ENCODE measurements around the gene PRKAR1B.

PRKAR1B gene

DNA sequence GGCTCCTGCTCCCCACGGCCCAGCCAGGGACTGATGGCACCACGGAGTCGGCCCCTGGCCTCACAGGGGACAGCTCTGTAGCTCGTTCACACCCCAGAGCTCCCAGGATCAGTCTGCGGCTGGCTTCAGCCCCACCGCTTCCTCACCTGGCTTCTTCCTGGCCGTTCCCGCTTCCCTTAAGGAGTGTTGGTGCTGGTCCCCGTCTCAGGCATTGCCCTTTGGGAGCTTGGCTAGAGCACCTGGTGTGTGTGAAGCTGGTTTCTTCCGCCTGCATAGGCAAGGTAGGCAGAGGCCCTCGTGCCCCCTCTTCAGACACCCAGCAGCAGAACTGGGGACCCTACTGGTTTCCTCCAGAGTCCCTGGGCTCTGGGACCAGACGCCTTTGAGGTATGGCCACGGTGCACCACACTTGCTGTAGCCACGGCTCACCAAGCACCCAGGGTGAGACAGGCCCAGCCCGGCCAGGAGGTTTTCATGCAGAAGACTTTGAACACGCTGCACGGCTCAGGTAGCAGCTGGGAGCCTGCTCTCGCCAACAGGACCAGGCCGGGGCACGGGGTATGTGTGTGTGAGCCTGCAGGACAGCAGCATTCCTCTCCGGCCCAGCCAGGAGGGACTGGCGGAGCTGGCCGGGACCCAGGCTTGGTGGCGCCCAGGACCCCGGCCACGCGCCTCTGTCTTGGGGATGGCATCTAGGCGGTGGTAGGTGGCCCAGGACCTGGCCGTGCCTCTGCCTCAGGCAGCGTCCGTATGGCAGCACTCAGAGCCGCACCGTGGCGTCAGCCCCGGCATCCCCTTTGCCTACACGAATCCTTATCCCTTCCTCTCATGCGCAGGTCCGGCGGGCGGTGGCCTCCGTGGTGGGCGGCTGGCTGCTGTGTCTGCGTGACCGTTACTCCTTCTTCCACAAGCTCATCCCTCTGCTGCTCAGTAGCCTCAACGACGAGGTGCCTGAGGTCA lies 13.2 kb upstream of the PRKAR1B start:
- no peak for DNase-seq (ENCODE audit: low spot score)

DNA sequence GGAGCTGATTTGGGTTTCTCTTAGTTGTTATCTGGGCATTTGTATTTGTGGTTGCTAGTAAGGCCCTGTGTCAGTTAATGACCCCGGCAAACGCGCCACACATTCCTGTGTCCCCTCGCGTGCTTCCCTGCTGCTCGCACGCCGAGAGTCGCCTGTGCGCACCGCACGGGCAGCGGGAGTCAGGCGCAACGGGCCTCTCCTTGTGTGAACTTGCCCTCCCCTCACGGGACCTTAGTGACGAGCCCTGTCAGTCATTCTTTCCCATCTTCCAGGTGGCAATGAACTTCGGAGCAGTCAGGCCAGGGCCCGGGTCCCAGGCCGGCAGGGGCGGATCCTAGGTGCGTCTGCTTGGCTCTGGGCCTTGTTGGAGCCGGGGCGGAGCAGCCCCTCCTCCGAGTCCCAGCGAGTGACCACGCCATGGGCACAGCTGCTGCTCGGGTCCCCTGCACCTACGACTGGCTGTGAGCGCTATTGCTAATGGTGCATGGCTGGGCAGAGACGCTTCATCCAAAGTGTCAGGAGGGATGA lies 12.4 kb upstream of the PRKAR1B start:
- no peak for DNase-seq (ENCODE audit: low spot score)

DNA sequence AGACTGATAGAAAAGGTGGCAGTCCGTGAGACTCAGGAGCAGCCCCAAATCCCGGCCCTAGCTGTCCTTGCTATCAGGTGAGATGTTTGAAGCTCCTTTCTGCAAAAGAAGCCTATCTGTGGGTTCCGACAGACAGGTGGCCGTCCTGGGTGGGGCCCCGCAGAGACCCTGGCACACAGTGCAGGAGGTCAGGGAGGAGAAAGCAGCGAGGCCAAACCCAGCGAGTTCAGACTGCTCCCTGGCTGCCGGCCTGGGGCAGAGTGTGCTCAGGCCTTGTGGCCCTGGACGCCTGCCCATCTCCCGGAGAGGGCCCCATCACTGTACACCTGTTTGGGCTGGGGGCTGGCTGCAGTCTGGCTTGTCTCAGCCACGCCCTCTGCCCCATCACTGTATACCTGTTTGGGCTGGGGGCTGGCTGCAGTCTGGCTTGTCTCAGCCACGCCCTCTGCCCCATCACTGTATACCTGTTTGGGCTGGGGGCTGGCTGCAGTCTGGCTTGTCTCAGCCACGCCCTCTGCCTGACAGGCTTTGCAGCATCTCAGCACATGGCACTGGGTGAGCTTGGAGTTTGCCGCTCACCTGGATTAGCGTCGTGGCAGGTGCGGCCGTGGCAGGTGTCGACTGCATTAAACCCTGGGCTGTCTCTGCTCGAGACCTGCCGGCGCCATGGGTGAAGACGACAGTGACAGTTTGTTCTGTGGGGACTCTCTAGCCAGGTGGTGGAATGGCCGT lies 11.8 kb upstream of the PRKAR1B start:
- DNase-seq (ENCODE audit: low spot score), result no peak

DNA sequence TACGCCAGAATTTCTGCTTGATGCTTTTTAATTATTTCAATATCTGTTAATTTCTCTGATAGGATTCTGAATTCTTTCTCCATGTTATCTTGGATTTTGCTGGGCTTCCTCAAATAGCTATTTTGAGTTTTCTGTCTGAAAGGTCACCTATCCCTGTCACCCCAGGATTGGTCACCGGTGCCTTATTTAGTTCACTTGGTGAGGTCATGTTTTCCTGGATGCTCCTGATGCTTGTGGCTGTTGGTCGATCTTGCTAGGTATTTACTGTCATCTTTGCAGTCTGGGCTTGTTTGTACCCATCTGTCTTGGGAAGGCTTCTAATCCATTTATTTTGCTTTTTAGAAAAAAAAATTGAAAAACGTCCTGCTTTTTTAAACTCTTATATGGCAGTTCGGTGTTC lies 11.2 kb upstream of the PRKAR1B start:
- no peak for DNase-seq (ENCODE audit: low spot score)

DNA sequence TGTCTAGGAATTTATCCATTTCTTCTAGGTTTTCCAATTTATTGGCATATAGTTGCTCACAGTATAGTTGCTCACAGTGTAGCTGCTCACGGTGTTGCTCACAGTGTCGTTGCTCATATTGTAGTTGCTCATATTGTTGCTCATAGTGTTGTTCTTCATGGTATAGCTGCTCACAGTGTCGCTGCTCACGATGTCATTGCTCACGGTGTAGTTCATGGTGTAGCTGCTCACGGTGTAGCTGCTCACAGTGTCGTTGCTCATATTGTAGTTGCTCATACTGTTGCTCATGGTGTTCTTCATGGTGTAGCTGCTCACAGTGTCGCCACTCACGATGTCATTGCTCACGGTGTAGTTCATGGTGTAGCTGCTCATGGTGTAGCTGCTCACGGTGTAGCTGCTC lies 7.7 kb upstream of the PRKAR1B start:
- no peak for DNase-seq (ENCODE audit: low spot score)

DNA sequence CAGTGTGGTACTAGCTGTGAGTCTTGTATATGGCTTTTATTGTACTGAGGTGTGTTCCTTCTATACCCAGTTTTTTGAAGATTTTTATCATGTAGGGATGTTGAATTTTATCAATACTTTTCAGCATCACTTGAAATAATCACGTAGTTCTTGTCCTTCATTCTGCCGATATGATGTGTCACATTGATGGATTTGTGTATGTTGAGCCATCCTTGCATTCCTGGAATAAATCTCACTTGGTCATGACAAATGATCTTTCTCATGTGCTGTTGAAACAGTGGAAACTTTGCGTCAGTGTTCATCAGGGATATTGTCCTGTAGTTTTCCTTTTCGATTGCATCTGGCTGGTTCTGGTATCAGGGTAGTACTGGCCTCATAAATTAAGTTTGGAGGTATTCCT lies 7.1 kb upstream of the PRKAR1B start:
- no peak for DNase-seq (ENCODE audit: low spot score)

DNA sequence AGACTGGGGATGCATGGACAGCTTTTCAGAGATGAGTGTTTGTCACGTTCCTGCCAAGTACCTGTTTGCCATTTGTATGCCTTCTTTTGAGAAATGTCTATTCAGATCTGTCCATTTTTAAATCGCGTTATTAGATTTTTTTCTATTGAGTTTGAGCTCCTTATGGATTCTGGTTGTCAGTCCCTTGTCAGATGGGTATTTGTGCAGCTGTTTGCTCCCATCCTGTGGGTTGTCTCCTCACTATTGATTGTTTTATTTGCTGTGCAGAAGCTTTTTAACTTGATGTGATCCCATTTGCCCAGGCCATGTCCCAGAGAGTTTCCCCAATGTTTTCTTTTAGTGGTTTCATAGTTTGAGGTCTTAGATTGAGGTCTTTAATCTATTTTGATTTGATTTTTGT lies 5.5 kb upstream of the PRKAR1B start:
- no peak for DNase-seq (ENCODE audit: low spot score)

DNA sequence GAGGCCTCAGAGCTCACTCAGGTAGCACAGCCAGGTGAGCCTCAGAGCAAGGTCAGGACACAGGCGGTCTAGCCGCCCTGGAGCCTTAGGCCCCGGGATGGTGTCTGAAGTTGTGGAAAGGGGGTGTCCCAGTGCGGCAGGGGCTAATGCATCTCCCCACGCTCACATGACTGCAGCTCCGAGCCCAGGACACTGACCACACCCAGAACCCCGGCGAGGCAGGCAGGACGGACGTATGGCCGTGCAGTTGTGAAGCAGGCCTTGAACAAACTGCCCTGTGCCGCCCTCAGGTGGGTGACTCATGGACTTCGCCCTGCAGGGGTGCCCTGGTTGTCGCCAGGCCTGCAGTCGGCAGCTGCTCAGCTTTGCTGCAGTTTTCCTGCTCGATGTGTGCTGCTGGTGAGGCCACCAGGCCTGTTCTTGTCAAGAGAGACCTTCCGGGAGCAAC lies 5.0 kb upstream of the PRKAR1B start:
- no peak for DNase-seq (ENCODE audit: low spot score)

DNA sequence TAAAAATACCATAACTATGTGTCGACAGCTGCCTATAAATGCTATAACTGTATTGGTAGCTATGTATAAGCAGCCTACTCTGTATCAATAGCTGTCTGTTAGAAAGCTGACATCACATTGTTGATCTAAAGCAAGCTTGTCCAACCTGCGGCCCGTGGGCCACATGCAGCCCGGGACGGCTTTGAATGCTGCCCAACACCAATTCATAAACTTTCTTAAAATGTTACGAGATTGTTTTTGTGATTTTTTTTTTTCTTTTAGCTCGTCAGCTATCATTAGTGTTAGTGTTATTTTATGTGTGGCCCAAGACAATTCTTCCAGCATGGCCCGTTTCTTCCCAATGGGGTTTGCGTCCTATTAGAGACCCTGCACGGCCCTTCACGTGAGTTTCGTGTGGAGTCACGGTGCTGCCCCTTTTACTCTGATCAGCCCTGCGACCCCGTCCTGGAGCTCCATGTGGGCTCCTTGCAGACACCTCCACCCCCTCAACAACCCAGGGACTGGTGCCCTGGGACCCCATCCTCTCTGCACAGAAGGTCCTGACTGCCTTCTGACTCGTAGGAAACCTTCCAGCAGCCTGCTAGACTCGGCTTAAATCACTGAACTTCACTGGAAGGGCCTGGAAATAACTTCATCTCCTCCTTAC lies 4.5 kb upstream of the PRKAR1B start:
- no peak for DNase-seq (ENCODE audit: low spot score)

DNA sequence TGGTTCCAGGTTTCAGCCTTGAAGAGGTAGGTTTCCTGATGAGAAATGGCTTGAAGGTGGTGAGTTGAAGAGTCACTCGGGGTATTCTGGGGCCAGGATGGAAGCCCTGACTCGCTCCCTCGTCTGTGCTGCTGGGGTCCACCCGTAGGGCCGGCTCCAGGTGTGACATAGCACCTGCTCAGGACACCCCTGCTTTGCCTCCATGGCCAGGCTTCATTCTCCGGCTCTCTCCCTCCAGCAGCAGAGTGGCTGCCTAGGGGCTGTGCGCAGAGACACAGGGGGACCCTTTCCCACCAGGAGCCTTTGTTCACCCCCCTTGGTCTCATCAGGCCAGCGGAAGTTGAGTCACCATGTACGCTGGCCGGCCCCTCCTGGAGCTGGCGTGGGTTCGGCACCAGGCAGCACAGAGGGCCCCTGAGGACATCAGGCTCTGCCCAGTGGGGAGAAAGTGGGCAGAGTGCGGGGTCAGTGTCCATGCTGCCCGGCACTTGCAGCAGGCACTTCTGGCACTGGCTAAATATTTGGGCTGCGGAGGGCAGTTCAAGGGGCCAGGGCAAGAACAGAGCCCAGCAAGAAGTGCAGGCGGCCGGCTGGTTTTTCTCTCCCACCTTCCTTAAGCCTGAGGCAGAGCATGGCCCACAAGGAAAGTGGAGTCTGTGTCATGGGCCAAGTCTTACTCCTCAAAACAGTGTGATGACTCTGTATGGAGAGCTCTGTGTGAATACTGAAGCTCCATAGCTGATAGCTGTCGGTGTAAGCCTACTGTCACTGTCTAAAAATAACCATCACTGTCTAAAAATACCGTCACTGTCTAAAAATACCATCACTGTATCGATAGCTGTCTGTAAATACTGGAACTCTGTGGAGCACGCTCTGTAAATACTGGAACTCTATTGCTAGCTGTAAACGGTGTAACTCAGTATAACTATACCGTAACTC lies 3.7 kb upstream of the PRKAR1B start:
- DNase-seq (ENCODE audit: low spot score), result no peak

DNA sequence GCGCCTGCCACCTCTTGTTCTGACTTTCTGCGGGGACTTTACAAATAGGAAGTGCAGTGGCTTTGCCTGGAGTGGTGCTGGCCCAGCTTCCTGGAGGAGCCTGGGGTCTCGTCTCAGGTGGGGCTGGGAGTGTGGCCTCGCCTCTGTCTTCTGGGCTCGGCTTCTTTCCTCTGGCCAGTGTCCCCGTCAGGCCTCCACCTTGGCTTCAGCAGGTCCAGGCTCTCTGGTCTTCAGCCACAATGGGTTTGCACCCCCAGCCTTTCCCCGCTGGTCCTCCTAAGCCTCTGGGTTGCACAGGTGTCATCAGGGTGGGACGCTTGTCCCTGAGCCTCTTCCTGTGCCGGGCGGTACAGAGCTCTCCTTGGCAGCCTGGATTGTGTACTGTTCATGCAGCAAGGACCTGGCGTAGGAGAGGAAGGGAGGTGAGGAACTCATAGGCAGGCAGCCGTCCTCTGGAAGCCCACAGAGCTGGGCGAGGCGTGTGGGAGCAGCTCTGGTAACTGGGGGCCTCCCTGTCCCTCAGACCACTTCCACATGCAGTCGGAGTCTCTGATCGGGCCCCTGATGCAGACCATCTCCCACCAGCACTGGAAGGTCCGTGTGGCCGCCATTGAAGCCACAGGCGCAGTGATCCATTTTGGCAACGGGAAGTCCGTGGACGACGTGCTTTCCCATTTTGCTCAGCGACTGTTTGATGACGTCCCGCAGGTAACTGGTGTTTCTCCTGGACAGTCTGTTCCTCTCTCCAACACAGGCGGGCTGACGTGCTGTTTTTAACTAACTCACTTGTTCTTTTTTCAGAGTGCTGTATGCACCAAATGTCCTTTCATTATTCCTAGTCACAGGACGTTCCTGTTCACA lies 2.3 kb upstream of the PRKAR1B start:
- no peak for DNase-seq (ENCODE audit: low spot score)

DNA sequence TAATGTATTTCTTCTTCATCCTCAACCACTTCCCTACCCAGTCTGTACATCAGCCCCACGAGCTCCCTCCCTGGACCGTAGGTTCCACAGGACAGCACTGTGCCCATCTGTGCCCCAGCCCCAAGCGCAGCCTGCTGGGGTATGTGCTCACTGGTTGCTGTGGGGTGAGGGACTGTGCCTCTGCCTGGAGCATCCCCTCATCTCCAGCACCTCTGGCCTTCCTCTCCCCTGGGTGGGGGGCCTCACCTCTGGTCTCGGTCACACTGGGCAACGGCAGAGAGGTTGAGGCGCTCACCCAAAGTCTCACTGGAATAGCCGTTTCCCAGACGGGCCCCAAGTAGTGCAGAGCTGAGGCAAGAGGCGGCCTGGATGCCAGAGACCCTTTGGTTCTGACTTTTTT lies 1.5 kb upstream of the PRKAR1B start:
- DNase-seq (ENCODE audit: low spot score), result no peak

DNA sequence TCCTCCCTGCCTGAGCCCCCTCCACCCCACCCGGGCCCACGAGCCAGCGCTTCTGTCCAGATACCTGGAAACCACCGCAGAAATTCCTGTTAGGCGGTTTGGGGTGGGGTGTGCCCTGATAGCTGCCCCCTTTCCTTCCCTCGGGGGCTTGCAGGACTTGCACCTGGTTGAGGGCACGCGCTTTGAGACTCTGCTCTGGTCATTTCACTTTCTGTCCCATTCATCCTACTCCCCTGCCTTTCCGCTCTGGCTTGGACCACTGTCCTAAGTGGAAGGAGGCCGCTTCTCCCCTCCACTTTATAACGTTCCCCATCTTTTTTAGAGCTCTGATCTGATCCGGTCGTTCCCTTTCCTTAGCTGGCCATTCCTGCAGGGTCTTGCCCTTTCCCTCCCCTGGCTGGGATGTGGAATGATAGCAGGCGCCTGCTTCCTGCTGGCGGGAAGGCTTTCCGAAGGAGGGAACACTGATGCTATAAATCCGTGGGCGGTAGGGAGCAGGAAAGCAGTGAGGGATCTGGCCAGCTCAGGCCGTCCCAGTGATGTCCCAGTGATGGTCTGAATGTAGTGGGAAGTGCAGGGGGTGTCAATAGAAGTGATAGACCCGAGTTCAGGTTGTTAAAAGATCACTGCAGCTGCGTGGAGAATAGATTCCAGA lies 852 bp upstream of the PRKAR1B start:
- peak; percentile 46 for DNase-seq (ENCODE audit: low spot score)

DNA sequence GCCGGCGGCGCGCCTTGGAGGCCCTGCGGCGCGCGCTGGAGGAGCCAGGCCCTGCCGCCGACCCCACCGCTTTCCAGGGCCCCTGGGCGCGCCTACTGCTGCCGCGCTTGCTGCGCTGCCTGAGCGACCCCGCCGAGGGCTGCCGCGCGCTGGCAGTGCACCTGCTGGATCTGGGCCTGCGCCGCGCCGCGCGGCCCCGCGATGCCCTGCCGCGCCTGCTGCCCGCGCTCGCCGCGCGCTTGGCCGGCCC lies 302 bp downstream of the PRKAR1B start:
- no peak for DNase-seq (ENCODE audit: low spot score)

DNA sequence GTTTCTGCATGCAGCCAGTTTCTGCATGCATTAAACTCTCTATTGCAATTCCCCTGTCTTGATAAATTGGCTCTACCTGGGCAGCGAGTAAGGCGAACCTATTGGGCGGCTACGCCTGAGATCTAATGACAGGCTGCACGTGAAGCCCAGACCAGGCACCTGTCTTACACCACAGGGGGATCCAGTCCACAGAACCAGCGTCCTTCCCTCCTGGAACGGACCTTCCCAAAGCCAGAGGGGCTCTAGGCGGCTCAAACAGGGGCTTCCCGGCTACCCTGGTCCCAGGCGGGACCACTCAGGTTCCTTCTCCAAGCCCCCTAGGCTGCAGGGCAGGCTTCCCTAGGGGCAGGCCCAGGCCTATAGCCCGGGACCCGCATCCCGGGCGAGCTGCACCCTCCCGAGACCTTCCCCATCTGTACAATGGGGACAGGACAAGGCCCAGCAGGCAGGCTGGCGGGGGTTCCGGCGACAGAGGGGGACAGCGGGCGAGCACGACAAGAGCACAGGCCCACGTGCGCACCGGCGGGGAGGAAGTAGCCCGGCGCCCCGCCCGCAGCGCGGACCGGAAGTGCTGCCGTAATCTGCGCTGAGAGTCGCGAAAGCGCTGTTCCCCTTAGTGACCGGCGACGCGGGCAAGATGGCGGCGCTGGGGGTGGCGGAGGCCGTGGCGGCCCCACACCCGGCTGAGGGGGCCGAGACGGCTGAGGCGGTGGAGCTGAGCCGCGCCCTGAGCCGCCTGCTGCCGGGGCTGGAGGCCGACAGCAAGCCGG lies 812 bp downstream of the PRKAR1B start, which contains the start of gene DNAAF5:
TSS of gene DNAAF5 (plus strand) at position 616 of the 770 bp plus-strand sequence. CDS start at position 638, 22 bp downstream.
- peak; percentile 98 for DNase-seq (ENCODE audit: low spot score)

DNA sequence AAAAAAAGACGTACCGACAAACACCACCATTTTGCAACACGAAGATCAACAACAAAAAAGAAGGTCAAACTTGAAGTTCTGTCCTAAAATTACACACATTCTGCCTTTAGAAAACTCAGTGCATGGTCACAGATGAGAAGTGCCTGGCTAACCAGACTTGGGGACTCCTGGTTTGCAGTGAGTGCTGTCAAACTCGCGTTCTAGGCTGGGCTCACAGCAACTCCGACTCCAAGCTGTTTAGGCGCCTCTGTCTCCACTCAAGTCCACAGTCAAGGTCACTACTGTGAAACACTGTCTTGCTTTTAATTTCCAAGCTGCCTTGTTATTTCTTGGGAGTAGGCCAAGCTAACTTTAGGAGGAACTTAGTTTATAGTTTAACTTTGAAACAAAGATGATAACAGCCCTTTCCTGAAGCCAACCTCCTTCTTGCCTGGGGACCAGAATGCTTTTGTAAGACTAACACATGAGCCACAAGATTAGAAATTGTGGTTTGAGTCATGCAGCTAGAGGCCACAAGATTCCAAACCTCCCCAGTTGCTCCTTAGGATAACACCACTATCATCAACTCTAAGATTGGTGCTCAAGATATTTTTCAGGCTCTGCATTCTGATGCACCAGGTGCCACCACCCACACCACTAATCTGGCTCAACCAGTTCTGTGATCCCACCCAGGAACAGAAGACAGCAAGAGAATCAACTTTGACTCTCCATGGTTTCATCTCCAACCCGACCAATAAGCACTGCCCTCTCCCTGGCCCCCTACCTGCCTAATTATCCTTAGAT lies 1.7 kb downstream of the PRKAR1B start:
- no peak for DNase-seq (ENCODE audit: low spot score)

DNA sequence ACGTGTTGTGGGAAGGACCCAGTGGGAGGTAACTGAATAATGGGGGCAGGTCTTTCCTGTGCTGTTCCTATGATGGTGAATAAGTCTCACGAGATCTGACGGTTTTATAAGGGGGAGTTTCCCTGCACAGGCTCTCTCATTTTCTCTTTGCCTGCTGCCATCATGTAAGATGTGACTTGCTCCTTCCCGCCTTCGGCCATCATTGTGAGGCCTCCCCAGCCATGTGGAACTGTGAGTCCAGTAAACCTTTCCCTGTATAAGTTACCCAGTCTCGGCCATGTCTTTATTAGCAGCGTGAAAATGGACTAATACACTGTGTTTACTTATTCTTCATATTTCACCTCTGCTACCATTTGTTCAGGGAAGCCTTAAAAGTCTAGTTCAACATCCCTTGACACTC lies 2.8 kb downstream of the PRKAR1B start:
- DNase-seq (ENCODE audit: low spot score), result no peak

DNA sequence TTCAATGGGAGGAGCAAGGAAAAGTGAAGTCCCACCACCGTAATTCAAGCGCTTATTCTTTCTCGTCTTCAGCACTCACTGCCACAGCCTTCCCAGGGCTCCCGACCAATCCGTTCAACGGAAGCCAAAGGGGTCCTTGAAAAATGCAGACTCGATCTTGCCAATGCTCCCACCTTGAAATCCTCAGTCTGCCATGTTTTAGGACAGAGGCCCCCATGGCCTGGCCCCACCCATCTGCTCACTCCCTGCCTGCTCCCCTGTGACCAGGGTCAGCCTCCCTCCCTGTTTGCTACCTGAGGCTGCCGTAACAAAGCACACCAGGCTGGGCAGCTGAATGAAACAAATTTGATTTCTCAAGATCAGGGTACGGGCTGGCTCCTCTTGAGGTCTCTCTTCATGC lies 3.5 kb downstream of the PRKAR1B start:
- no peak for DNase-seq (ENCODE audit: low spot score)
